OCI-LY1 (cell line): Measurements from ENCODE around the gene ZSCAN5B.

Source experiments
- H2AFZ ChIP-seq: fragments of 200-600 bp; sonication (generic), shearing (Covaris generic); 2 replicates; pipeline ENCODE4 v1.6.0; 2014; ENCODE audit warnings: antibody characterized with exemption, mild to moderate bottlenecking, low read length
- H3F3A ChIP-seq: fragments of 200-600 bp; sonication (generic), shearing (Covaris generic); 2 replicates; pipeline ENCODE4 v1.6.0; 2014; ENCODE audit warnings: mild to moderate bottlenecking, antibody characterized with exemption, low read length, moderate library complexity; ENCODE audit not compliant: insufficient read depth
- H3K27ac ChIP-seq: fragments of 200-600 bp; sonication (generic); 2 replicates; pipeline ENCODE4 v1.5.1; 2014; ENCODE audit warnings: low read length, mixed run types, mild to moderate bottlenecking, low read depth; ENCODE audit not compliant: poor library complexity, severe bottlenecking
- H3K27me3 ChIP-seq: fragments of 200-600 bp; sonication (generic); 2 replicates; pipeline ENCODE4 v1.6.0; 2014; ENCODE audit warnings: antibody characterized with exemption, mild to moderate bottlenecking, low read length, moderate library complexity; ENCODE audit not compliant: insufficient read depth
- H3K36me3 ChIP-seq: fragments of 200-600 bp; sonication (generic); 2 replicates; pipeline ENCODE4 v1.6.1; 2014; ENCODE audit warnings: mild to moderate bottlenecking, antibody characterized with exemption, low read length, moderate library complexity, mixed read lengths; ENCODE audit not compliant: insufficient read depth
- H3K4me1 ChIP-seq: fragments of 200-600 bp; sonication (generic); 2 replicates; pipeline ENCODE4 v1.5.1; 2014; ENCODE audit warnings: mild to moderate bottlenecking, low read length, moderate library complexity; ENCODE audit not compliant: insufficient read depth, severe bottlenecking
- H3K4me2 ChIP-seq: fragments of 200-600 bp; sonication (generic), shearing (Covaris generic); 2 replicates; pipeline ENCODE4 v1.6.1; 2014; ENCODE audit warnings: low read length
- H3K4me3 ChIP-seq: fragments of 200-600 bp; sonication (generic); 2 replicates; pipeline ENCODE4 v1.5.1; 2014; ENCODE audit warnings: low read length, low read depth, mild to moderate bottlenecking, mixed read lengths; ENCODE audit not compliant: poor library complexity, severe bottlenecking
- H3K79me2 ChIP-seq: fragments of 200-600 bp; shearing (Covaris generic); 2 replicates; pipeline ENCODE4 v1.6.1; 2016; ENCODE audit warnings: mixed run types, low read length, mixed read lengths; ENCODE audit not compliant: insufficient read depth
- H3K9ac ChIP-seq: fragments of 200-600 bp; sonication (generic), shearing (Covaris generic); 2 replicates; pipeline ENCODE4 v1.6.1; 2014; ENCODE audit warnings: mild to moderate bottlenecking, low read length, mixed read lengths
- H3K9me2 ChIP-seq: fragments of 200-600 bp; sonication (generic), shearing (Covaris generic); 2 replicates; pipeline ENCODE4 v1.6.1; 2014; ENCODE audit warnings: low read depth, mild to moderate bottlenecking, low read length, mixed read lengths
- H3K9me3 ChIP-seq: fragments of 200-600 bp; shearing (Covaris generic); 2 replicates; pipeline ENCODE4 v1.6.1; 2014; ENCODE audit warnings: low read length, mixed read lengths
- H4K20me1 ChIP-seq: fragments of 200-600 bp; sonication (generic), shearing (Covaris generic); 2 replicates; pipeline ENCODE4 v1.6.0; 2016; ENCODE audit warnings: mild to moderate bottlenecking, low read length; ENCODE audit not compliant: insufficient read depth
- CTCF ChIP-seq: fragments of 200-600 bp; sonication (generic), shearing (Covaris generic); IDR thresholded peaks from 2 replicates; pipeline ENCODE4 v1.5.1; 2017; ENCODE audit warnings: mild to moderate bottlenecking, antibody characterized with exemption, low read length, moderate library complexity, mixed read lengths
- EZH2 ChIP-seq: fragments of 200-600 bp; sonication (generic), shearing (Covaris generic); IDR thresholded peaks from 2 replicates; pipeline ENCODE4 v1.8.0; 2017; ENCODE audit warnings: borderline replicate concordance, mixed run types, mild to moderate bottlenecking, antibody characterized with exemption, low read length, moderate library complexity, mixed read lengths

The ZSCAN5B gene

GRCh38 chr19:56147307-56147706 is 50.3 kb downstream of the ZSCAN5B start:
- Histone ChIP-seq H3F3A (no peaks in the 10 kb centered on the region), H3K79me2 (peaks cover 8% of the 10 kb centered on the region), H3K4me2 (no peak overlapping the region), H3K9me2 (no peaks in the 10 kb centered on the region), H3K27ac (no peak overlapping the region), H3K9ac (no peak overlapping the region), H3K36me3 (peaks cover 30% of the 10 kb centered on the region), H3K4me1 (peaks cover 14% of the 10 kb centered on the region), H4K20me1 (no peaks in the 10 kb centered on the region), H2AFZ (no peak overlapping the region), H3K4me3 (no peak overlapping the region), H3K9me3 (no peaks in the 10 kb centered on the region), H3K27me3 (no peaks in the 10 kb centered on the region)
- TF ChIP-seq EZH2, result no peak
- TF ChIP-seq CTCF, result no peak

- H4K20me1 ChIP-seq, result no peaks in the 10 kb centered on the region
- H3K79me2 ChIP-seq, result peaks cover 12% of the 10 kb centered on the region
- no peak overlapping the region for H3K4me2 ChIP-seq
- no peak overlapping the region for H3K27ac ChIP-seq
- no peaks in the 10 kb centered on the region for H3K9me3 ChIP-seq
- no peak overlapping the region for H3K4me3 ChIP-seq
- H3K9ac ChIP-seq, result no peak overlapping the region
- H2AFZ ChIP-seq, result no peak overlapping the region
- TF ChIP-seq CTCF (no peak), EZH2 (no peak)
- H3K4me1 ChIP-seq, result peaks cover 18% of the 10 kb centered on the region
- H3K36me3 ChIP-seq, result peaks cover 32% of the 10 kb centered on the region
- no peaks in the 10 kb centered on the region for H3K27me3 ChIP-seq
- no peaks in the 10 kb centered on the region for H3F3A ChIP-seq
- H3K9me2 ChIP-seq, result no peaks in the 10 kb centered on the region
Observed at GRCh38 chr19:56146904-56147303, 50.7 kb downstream of the ZSCAN5B start.

- no peaks in the 10 kb centered on the region for H3K9me2 ChIP-seq
- peaks cover 20% of the 10 kb centered on the region for H3K4me1 ChIP-seq
- H3K9me3 ChIP-seq, result no peaks in the 10 kb centered on the region
- no peaks in the 10 kb centered on the region for H4K20me1 ChIP-seq
- H2AFZ ChIP-seq, result no peak overlapping the region
- no peak overlapping the region for H3K4me3 ChIP-seq
- no peak overlapping the region for H3K27ac ChIP-seq
- H3K4me2 ChIP-seq, result no peak overlapping the region
- H3F3A ChIP-seq, result no peaks in the 10 kb centered on the region
- H3K27me3 ChIP-seq, result no peaks in the 10 kb centered on the region
- no peak for TF ChIP-seq CTCF
- TF ChIP-seq EZH2, result no peak
- H3K9ac ChIP-seq, result no peak overlapping the region
- peaks cover 15% of the 10 kb centered on the region for H3K79me2 ChIP-seq
- H3K36me3 ChIP-seq, result peaks cover 32% of the 10 kb centered on the region
Observed at GRCh38 chr19:56145698-56146097, 51.9 kb downstream of the ZSCAN5B start.
